NT2/D1 (cell line): ENCODE results near the gene FRMD4A.

Source experiments
- DNase-seq: peaks from one replicate; pipeline ENCODE4 v3.0.0-alpha.2; 2011; ENCODE audit warnings: low read depth, low spot score
- H3K27me3 ChIP-seq: 2 replicates; pipeline ENCODE4 v1.6.0; 2011; ENCODE audit warnings: mild to moderate bottlenecking; ENCODE audit not compliant: insufficient read length, insufficient read depth
- H3K36me3 ChIP-seq: 2 replicates; pipeline ENCODE4 v1.6.1; 2011; ENCODE audit warnings: mild to moderate bottlenecking, low read length, mixed read lengths; ENCODE audit not compliant: insufficient read depth, insufficient read length
- H3K4me1 ChIP-seq: 2 replicates; pipeline ENCODE4 v1.5.1; 2011; ENCODE audit not compliant: insufficient read depth, insufficient read length
- H3K4me3 ChIP-seq: 2 replicates; pipeline ENCODE4 v1.5.1; 2011; ENCODE audit warnings: low read depth; ENCODE audit not compliant: insufficient read length
- H3K9ac ChIP-seq: 2 replicates; pipeline ENCODE4 v1.6.0; 2011; ENCODE audit warnings: low read depth; ENCODE audit not compliant: insufficient read length
- H3K9me3 ChIP-seq: 2 replicates; pipeline ENCODE4 v1.5.1; 2011; ENCODE audit warnings: mild to moderate bottlenecking, low read length; ENCODE audit not compliant: insufficient read depth
- SUZ12 ChIP-seq: IDR thresholded peaks from 2 replicates; pipeline ENCODE4 v1.6.1; 2011; ENCODE audit not compliant: insufficient read length, insufficient read depth; ENCODE audit errors: extremely low read depth
- YY1 ChIP-seq: IDR thresholded peaks from 2 replicates; pipeline ENCODE4 v1.6.1; 2011; ENCODE audit not compliant: insufficient read length, insufficient read depth
- ZNF274 ChIP-seq: IDR thresholded peaks from 2 replicates; pipeline ENCODE4 v1.6.1; 2011; ENCODE audit warnings: mild to moderate bottlenecking, low read depth, low read length

The FRMD4A gene

DNA sequence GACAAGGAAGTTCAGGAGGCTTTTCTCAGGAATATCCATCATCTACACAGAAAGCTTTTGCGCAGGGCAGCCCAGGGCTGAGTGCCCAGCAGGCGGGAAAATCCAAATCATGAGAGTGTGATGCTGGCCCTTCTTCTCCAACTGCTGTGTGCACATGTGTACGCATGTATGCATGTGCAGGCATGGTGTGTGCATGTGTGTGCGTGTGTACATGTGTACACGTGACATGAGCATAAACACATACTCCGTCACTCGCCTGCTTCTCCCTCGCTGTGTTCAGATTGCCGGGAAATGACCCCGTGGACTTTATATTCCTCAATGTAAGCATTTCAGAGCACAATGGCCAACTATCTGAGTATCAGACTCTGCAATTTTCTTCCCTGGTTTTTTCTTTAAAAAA is 658.8 kb downstream of the FRMD4A start:
- TF ChIP-seq SUZ12 (no peak), YY1 (no peak), ZNF274 (no peak)
- Histone ChIP-seq H3K9ac (no peak overlapping the region), H3K36me3 (peaks cover 49% of the 10 kb centered on the region), H3K4me3 (no peak overlapping the region), H3K27me3 (no peaks in the 10 kb centered on the region), H3K4me1 (no peaks in the 10 kb centered on the region), H3K9me3 (peaks cover 8% of the 10 kb centered on the region)
- DNase-seq = no peak

DNA sequence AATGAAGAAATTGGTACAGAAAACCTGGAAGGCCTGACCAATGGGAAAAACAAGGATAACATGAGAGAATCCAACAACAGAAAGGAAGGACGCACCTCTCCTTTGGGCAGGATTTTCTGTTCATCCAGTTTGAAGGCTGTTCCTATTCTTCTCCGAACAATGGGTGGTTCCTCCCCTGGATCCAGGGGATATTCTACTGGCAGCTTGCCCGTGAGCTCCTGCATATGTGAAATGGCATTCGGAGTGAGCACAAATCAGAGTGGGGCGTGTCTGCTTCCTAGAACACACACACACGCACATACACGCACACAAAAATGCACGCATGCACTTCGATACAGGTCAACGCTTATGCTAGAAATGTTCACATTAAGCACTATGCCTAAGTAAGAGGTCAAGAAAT is 660.4 kb downstream of the FRMD4A start:
- TF ChIP-seq ZNF274 (no peak), SUZ12 (no peak), YY1 (no peak)
- no peak for DNase-seq
- Histone ChIP-seq H3K27me3 (no peaks in the 10 kb centered on the region), H3K4me1 (no peaks in the 10 kb centered on the region), H3K36me3 (peaks cover 58% of the 10 kb centered on the region), H3K9me3 (peaks cover 8% of the 10 kb centered on the region), H3K9ac (no peak overlapping the region), H3K4me3 (no peak overlapping the region)

DNA sequence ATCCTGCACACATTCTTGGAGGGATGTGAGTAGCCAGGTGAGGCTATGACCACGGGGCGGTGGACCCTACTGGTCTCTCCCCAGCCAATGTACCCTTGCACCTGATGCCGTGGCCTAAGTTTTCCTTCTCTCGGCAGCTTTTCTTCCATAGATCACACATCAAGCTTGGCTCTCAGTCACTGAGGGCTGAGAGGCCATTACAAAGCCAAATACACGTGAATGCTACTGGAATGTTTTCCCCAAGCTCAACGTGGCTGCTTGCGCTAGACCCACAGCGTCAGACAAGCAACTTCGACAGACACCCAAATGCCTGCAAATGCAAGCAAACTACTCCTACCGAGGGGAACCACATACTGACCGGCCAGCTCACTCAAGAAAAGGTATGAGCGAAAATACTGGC is 660.8 kb downstream of the FRMD4A start:
- Histone ChIP-seq H3K4me3 (no peak overlapping the region), H3K9ac (no peak overlapping the region), H3K36me3 (peaks cover 56% of the 10 kb centered on the region), H3K27me3 (no peaks in the 10 kb centered on the region), H3K4me1 (no peaks in the 10 kb centered on the region), H3K9me3 (peaks cover 8% of the 10 kb centered on the region)
- DNase-seq = no peak
- TF ChIP-seq YY1 (no peak), SUZ12 (no peak), ZNF274 (no peak)

DNA sequence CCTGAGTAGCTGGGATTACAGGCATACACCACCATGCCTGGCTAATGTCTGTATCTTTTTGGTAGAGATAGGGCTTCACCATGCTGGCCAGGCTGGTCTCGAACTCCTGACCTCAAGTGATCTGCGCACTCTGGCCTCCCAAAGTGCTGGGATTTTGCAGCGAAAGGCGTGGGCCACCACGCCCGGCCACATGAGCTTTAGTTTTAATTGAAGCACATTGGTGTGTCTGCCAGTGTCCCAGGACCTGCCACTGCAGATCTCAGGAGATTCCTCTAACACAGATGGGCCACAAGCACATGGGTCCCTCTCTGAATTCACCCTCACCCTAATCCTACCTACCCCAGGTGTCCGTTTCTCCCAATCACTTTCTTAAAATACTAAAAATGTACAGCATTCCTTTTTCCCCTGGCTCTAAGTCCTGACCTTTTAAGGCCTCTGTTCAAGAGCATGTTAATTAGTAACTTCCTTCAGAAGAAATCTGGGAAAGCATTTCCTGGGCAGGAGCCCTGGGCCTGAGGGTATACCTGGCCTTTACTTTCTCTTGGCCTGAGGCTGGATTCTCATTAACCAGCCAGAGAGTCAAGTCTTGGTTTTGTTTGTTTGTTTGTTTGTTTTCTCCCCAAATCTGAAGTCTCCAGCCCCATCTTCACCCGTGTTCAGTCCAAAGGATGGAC is 661.4 kb downstream of the FRMD4A start:
- Histone ChIP-seq H3K9me3 (peaks cover 8% of the 10 kb centered on the region), H3K36me3 (peaks cover 57% of the 10 kb centered on the region), H3K9ac (no peak overlapping the region), H3K4me1 (no peaks in the 10 kb centered on the region), H3K4me3 (no peak overlapping the region), H3K27me3 (no peaks in the 10 kb centered on the region)
- no peak for TF ChIP-seq YY1
- DNase-seq = no peak

DNA sequence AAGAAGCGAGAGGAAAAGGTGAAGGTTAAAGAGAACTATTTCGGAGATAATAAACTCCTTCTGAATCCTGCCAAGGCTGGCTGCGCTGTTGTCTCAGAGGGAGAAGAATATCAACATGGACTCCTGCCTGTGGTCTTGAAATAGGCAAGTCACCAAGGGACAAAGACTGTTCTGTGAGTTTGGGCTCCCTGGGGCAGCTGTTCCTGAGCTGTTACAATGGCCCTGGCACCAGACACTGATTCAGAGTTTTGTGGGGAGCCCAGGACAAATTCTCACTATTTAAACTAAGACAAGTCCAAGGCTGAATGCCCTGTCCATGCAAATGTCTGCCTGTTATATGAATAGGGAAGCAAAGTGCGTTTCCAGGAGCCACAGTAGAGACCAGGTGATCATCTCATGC is 662.6 kb downstream of the FRMD4A start:
- Histone ChIP-seq H3K36me3 (peaks cover 59% of the 10 kb centered on the region), H3K9ac (no peak overlapping the region), H3K9me3 (peaks cover 8% of the 10 kb centered on the region), H3K4me1 (no peaks in the 10 kb centered on the region), H3K27me3 (no peaks in the 10 kb centered on the region), H3K4me3 (no peak overlapping the region)
- DNase-seq = no peak
- TF ChIP-seq YY1 = no peak

DNA sequence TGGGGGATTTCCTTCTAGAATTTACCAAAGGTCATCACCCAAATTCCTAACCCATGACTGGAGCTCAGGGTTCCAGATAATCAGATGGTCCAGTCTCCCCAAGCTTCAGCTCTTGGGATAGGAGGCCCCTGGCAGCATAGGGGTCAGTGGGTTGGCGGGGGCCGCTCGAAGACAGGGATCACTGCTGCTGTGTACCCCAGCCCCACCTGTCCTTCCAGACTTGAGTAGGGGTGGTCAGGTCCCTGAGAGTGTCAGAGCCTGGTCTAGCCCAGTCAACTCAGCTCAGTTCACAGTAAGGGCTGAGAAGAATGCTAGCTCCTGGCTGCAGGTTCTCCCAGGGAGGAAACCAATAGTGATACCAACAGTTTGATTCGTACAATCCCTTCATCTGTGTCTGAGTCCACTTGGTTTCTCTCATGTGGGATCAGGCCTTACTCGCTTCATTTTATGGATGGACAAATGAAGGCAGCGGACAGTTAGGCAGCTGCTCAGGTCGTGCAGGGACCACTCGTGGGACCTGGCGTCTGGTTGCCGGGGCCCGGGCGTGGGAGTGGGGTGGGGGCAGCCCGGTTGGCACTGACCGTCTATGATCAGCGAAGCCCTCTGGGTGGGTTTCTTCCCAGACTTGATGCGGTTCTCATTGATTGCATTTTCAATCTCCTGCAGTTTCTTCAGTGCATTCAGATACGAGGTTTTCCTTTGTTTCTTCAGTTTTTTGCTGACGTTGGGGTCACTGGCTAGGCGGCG is 665.0 kb downstream of the FRMD4A start:
- Histone ChIP-seq H3K4me3 (no peak overlapping the region), H3K4me1 (no peaks in the 10 kb centered on the region), H3K36me3 (peaks cover 60% of the 10 kb centered on the region), H3K27me3 (no peaks in the 10 kb centered on the region), H3K9me3 (peaks cover under 1% of the 10 kb centered on the region), H3K9ac (no peak overlapping the region)
- no peak for DNase-seq
- no peak for TF ChIP-seq SUZ12
- TF ChIP-seq ZNF274 = no peak
- TF ChIP-seq YY1 = no peak

DNA sequence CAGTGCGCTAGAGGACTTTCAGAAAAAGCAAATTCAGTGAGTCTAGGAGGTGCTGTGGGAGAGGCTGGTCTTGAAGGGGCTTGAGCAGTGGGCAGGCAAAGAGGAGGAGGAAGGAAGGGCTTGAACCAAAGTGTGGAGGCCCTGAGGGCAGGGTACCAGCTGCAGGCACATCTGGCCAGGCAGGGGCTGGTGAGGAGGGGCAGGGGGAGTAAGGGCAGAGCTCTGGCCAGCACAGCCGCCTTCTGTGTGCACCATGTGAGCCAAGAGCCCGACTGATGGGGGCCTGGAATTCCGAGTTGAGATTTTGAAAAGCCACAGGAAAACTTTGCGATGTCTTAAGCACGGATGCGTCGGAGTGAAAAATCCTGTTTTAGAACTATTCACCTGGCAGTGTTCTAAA is 669.5 kb downstream of the FRMD4A start:
- H3K27me3 ChIP-seq = no peaks in the 10 kb centered on the region
- no peak for DNase-seq
- TF ChIP-seq SUZ12 = no peak
- no peak for TF ChIP-seq YY1
- no peaks in the 10 kb centered on the region for H3K9me3 ChIP-seq
- peaks cover 55% of the 10 kb centered on the region for H3K36me3 ChIP-seq
- peaks cover 3% of the 10 kb centered on the region for H3K4me1 ChIP-seq
- no peak overlapping the region for H3K4me3 ChIP-seq
- no peak overlapping the region for H3K9ac ChIP-seq
